LNCaP clone FGC (cell line): Measurements from ENCODE around the gene EIF2A.

Experiments
- DNase-seq: peaks from one replicate; pipeline ENCODE4 v3.0.0-alpha.2; 2011; ENCODE audit warnings: low read depth
- H3K4me3 ChIP-seq: 2 replicates; pipeline ENCODE4 v1.5.1; 2011; ENCODE audit warnings: mild to moderate bottlenecking, low read depth, low read length, control low read depth
- TF ChIP-seq, protein P1 (sequence below): IDR thresholded peaks from 2 replicates; pipeline ENCODE4 v1.5.1; 2012; ENCODE audit warnings: mild to moderate bottlenecking; ENCODE audit not compliant: control insufficient read depth, insufficient read depth; ENCODE audit errors: extremely low read depth

EIF2A gene

DNA sequence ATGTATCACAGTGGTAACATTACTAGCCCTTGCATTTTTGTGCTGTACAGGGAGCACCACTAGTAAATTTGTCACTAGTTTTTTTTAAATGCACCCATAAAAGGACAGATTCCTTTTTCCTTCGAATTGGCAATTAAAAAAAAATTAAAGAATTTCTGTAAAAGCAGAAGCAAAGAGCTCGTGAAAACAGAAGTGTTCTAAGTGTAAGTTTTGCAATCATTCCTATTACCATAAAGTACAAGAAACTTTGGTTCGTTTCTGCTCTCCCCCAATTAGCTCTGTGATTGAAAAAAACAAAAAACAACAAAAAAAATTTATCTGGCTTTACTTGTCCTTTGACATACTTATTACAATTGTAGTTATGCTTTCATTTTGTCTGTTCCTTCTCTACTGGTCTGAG, 5.6 kb upstream of the EIF2A start:
- DNase-seq = no peak
- no peak overlapping the region for H3K4me3 ChIP-seq
- TF ChIP-seq, protein P1, sequence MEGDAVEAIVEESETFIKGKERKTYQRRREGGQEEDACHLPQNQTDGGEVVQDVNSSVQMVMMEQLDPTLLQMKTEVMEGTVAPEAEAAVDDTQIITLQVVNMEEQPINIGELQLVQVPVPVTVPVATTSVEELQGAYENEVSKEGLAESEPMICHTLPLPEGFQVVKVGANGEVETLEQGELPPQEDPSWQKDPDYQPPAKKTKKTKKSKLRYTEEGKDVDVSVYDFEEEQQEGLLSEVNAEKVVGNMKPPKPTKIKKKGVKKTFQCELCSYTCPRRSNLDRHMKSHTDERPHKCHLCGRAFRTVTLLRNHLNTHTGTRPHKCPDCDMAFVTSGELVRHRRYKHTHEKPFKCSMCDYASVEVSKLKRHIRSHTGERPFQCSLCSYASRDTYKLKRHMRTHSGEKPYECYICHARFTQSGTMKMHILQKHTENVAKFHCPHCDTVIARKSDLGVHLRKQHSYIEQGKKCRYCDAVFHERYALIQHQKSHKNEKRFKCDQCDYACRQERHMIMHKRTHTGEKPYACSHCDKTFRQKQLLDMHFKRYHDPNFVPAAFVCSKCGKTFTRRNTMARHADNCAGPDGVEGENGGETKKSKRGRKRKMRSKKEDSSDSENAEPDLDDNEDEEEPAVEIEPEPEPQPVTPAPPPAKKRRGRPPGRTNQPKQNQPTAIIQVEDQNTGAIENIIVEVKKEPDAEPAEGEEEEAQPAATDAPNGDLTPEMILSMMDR = no peak

DNA sequence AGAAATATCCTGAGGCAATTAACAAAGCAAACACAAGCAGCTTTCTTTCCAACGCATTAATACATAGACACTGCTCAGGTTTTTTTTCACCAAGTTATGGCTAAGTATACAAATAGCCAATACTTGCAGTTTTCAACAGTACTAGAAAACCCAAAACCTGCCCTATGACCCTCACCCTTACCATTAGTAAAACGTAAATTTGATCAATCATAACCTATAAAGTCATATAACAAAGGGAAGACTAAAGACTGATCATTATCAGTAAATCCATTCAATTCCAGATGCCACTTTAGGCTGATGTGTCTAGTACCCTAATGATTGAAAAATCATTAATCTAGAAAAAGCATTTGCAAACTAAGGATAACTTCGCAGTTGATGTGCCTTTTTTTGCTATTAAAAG, 3.5 kb upstream of the EIF2A start:
- no peak overlapping the region for H3K4me3 ChIP-seq
- no peak for DNase-seq
- TF ChIP-seq, protein P1 = no peak

DNA sequence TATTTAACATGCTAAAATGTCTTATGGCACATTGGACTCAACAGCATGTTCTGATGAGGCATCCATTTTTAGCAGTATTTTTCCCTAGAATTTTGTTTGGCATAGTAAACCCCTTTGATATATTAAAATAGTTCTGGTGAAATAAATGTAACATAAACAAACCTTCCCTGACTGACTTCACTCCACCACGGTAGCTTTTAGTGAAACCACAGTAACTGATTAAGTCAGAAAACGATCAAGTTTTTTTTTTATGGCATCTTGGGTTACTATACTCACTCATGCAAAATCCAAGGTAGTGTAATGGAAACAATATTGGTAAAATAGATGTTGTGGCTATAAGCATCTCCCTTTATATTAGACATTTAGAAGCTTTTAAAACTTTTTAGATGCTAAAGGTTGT, 3.1 kb upstream of the EIF2A start:
- TF ChIP-seq, protein P1 = no peak
- no peak for DNase-seq
- no peak overlapping the region for H3K4me3 ChIP-seq

DNA sequence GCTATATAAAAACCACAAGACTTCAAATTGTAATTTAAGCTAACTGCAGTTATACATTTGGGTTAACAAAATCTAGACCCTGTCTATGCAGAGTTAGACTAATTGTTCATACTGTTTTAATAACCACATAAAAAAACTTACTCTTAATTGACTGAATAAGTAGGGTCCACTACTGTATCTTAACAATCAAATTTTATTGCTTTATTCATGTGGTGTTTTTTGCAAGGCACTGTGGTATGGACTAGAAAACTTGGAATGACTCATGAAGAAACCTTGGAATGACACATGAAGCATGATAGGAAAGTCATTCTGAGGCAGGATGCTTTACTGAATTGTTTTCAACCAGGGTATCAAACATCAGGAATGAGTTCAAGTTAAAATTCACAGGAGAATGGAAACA, 2.5 kb upstream of the EIF2A start:
- TF ChIP-seq, protein P1 = no peak
- no peak overlapping the region for H3K4me3 ChIP-seq
- DNase-seq = no peak

DNA sequence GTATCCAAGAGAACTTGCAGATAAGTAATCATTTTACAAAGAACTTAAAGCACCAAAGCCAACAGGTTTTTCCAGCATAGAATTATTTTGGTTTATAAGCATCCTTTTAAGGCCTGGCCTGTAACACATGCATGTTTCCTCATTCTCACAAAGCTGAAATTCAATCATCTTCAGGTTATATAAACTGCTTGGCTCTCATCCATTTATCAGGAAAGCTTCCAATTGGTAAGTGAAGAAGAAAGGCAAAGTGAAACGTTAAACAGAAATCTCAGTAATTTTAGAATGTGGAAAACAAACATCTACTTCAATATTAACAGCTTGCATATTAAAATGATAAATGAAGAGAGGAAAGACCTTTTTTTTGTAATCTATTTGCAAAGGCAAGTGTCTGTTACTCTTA, 1.9 kb upstream of the EIF2A start:
- peak overlapping the region; percentile 98 for H3K4me3 ChIP-seq
- no peak for DNase-seq
- TF ChIP-seq, protein P1 = no peak

DNA sequence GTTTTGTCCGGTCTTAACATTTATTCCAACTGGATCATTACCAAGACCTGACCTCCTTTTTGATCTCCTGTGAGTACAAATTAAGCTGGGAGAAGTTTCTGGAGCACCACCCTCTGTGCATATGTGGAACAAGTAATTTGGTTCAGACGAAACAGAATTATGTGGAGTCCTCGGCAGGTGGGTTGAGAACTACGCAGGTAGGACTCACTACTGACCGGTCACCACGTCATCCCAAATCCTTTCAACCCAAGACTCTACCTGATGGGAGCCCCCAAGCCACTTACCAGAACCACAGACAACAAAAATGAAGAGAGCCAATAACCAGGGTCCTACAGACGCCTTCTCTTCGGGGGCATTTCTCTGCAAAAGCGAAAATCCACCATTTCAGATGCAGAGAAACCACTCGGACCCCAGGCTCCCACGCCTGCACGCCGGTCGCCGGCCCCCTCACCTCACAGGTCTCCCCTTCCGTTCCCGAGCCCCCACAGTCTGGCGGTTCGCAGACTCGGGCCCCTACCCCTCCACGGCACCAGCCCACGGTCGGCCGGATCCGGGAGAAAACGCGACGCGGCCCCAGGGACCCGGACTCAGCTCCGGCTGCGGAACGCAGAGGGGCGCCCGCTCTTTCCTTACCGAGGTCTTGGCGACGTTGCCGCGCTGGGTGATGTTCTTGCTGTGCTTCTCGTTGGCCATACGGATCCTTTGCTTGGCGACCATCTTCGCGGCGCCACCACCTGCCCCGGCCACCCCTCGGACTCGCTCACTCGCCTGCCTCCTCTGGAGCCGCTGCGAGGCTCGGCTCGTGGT, 965 bp upstream of the EIF2A start:
- peak overlapping the region; percentile 98 for H3K4me3 ChIP-seq
- DNase-seq = no peak
- TF ChIP-seq, protein P1 = peak; percentile 9; the same call in 1 of the 2 replicates
